PC-9 (cell line): ENCODE data around the gene GSAP. TPM values are rescaled to one million over a fixed set of nuclear protein-coding genes. Genes with fewer than 3 reads are reported as not detected.
"Not testable (repeated sequence)": the region's sequence is repeated elsewhere in the genome, so short reads cannot be mapped to it uniquely, and the experiment has no call there.

Experiments used
- BruUV-seq: library from RNA; stranded (reverse); fragments of 400-500 nt; replicated peaks from 2 replicates; lab custom pipeline; 2021; lab: Mats Ljungman, UMichigan
- CTCF ChIA-PET: fragments of 300-600 bp; sonication (Branson Sonifier 250); formaldehyde crosslinking; loops from one replicate; lab custom pipeline; 2022; ENCODE audit warnings: antibody characterized with exemption; lab: Charles Lee
- POLR2A ChIA-PET: fragments of 300-600 bp; sonication (Branson Sonifier 250); formaldehyde crosslinking; loops from one replicate; lab custom pipeline; 2022; ENCODE audit warnings: antibody characterized with exemption; ENCODE audit not compliant: unreplicated experiment; lab: Charles Lee
- DNase-seq, 2 experiments: peaks; one replicate each; pipeline versions ENCODE4 v3.0.0 to v3.0.0-alpha.2; 2015 to 2022; ENCODE audit warnings: mixed read lengths in 1 of 2
- H2AFZ ChIP-seq: fragments of 200-600 bp; sonication (generic); 2 replicates; pipeline ENCODE4 v1.8.1; 2017; ENCODE audit warnings: antibody characterized with exemption
- H3F3A ChIP-seq: fragments of 200-600 bp; sonication (generic); 2 replicates; pipeline ENCODE4 v1.8.1; 2017; ENCODE audit warnings: antibody characterized with exemption, mild to moderate bottlenecking, low read depth; ENCODE audit not compliant: insufficient read depth
- H3K27ac ChIP-seq: fragments of 200-600 bp; sonication (generic); 2 replicates; pipeline ENCODE4 v1.6.1; 2016; ENCODE audit warnings: mixed run types
- H3K27me3 ChIP-seq: fragments of 200-600 bp; sonication (generic); 2 replicates; pipeline ENCODE4 v1.6.1; 2016; ENCODE audit warnings: low read depth, mixed run types; ENCODE audit not compliant: insufficient read depth
- H3K36me3 ChIP-seq: fragments of 200-600 bp; sonication (generic); 2 replicates; pipeline ENCODE4 v1.6.1; 2016; ENCODE audit warnings: low read depth, mixed run types
- H3K4me1 ChIP-seq: fragments of 200-600 bp; sonication (generic); replicated peaks from 2 replicates; pipeline ENCODE4 v1.6.1; 2016; ENCODE audit warnings: mixed run types; ENCODE audit not compliant: insufficient read depth
- H3K4me2 ChIP-seq: fragments of 200-600 bp; sonication (generic); 2 replicates; pipeline ENCODE4 v1.6.1; 2017; ENCODE audit warnings: mixed run types
- H3K4me3 ChIP-seq: fragments of 200-600 bp; sonication (generic); 2 replicates; pipeline ENCODE4 v1.6.1; 2016; ENCODE audit warnings: mixed run types
- H3K79me2 ChIP-seq: fragments of 200-600 bp; sonication (generic); 2 replicates; pipeline ENCODE4 v1.6.1; 2017; ENCODE audit warnings: low read depth, mixed run types
- H3K9me2 ChIP-seq: fragments of 200-600 bp; sonication (generic); 2 replicates; pipeline ENCODE4 v1.8.1; 2017; ENCODE audit warnings: mild to moderate bottlenecking; ENCODE audit not compliant: insufficient read depth
- H3K9me3 ChIP-seq: fragments of 200-600 bp; sonication (generic); 2 replicates; pipeline ENCODE4 v1.8.1; 2016; ENCODE audit warnings: low read depth; ENCODE audit not compliant: insufficient read depth
- H4K20me1 ChIP-seq: fragments of 200-600 bp; sonication (generic); 2 replicates; pipeline ENCODE4 v1.8.1; 2017; ENCODE audit not compliant: insufficient read depth
- CTCF ChIP-seq: fragments of 200-600 bp; sonication (generic); conservative IDR thresholded peaks from 2 replicates; pipeline ENCODE4 v1.6.1; 2017; ENCODE audit warnings: mixed run types, antibody characterized with exemption, mild to moderate bottlenecking, moderate library complexity
- EZH2 ChIP-seq: fragments of 200-600 bp; sonication (generic); IDR thresholded peaks from 2 replicates; pipeline ENCODE4 v1.8.0; 2017; ENCODE audit warnings: antibody characterized with exemption, low read depth
- intact Hi-C: fragments of 100-400 bp; cut with micrococcal nuclease; formaldehyde crosslinking; loops from one replicate; pipeline ENCODE4 v1.10.0; 2022; ENCODE audit not compliant: unreplicated experiment
- total RNA-seq: library from RNA; stranded (reverse); gene quantifications from 2 replicates; pipeline ENCODE4 v1.2.3, GENCODE V29; 2021

GSAP gene
- total RNA-seq, 1 experiment from 2014 or later, result 15.6 TPM

- Histone ChIP-seq H3K9me2 (no peaks in the 10 kb centered on the region), H3K79me2 (no peaks in the 10 kb centered on the region), H3K4me1 (no peaks in the 10 kb centered on the region), H3K9me3 (no peaks in the 10 kb centered on the region), H2AFZ (no peak overlapping the region), H3K27ac (no peak overlapping the region), H3K36me3 (no peaks in the 10 kb centered on the region), H3K4me3 (no peak overlapping the region), H3F3A (no peaks in the 10 kb centered on the region), H3K27me3 (no peaks in the 10 kb centered on the region), H4K20me1 (no peaks in the 10 kb centered on the region), H3K4me2 (no peak overlapping the region)
- intact Hi-C loops, result no loop called here
- ChIA-PET POLR2A (no interaction called here), CTCF (no interaction called here)
- no TSS peak for BruUV-seq
- TF ChIP-seq CTCF, result no peak
- no peak for TF ChIP-seq EZH2
- DNase-seq, result no peak
These were observed 67.0 kb downstream of the GSAP start for GRCh38 chr7:77349141-77349540.

- no peaks in the 10 kb centered on the region for H3K79me2 ChIP-seq
- H3K36me3 ChIP-seq, result no peaks in the 10 kb centered on the region
- H2AFZ ChIP-seq, result no peak overlapping the region
- intact Hi-C loops, result no loop called here
- no peaks in the 10 kb centered on the region for H3K9me2 ChIP-seq
- H3K27me3 ChIP-seq, result no peaks in the 10 kb centered on the region
- BruUV-seq, result no TSS peak
- H4K20me1 ChIP-seq, result no peaks in the 10 kb centered on the region
- ChIA-PET POLR2A (interaction anchor here (0.6 to 0.7 kb wide), 3 partner anchors 78 to 279 kb away, joined by 3 to 8 read pairs (median 4); no protein-coding TSS in a partner anchor), CTCF (no interaction called here)
- H3K4me2 ChIP-seq, result no peak overlapping the region
- no peak overlapping the region for H3K4me3 ChIP-seq
- no peaks in the 10 kb centered on the region for H3F3A ChIP-seq
- TF ChIP-seq EZH2, result no peak
- TF ChIP-seq CTCF, result no peak
- no peaks in the 10 kb centered on the region for H3K9me3 ChIP-seq
- H3K27ac ChIP-seq, result no peak overlapping the region
- H3K4me1 ChIP-seq, result no peaks in the 10 kb centered on the region
- no peak for DNase-seq
These were observed 67.8 kb downstream of the GSAP start for GRCh38 chr7:77348371-77348813.

- TF ChIP-seq CTCF (no peak), EZH2 (no peak)
- no peaks in the 10 kb centered on the region for H3K4me1 ChIP-seq
- no peaks in the 10 kb centered on the region for H3K9me3 ChIP-seq
- H3K9me2 ChIP-seq, result no peaks in the 10 kb centered on the region
- H3K4me3 ChIP-seq, result no peak overlapping the region
- no peaks in the 10 kb centered on the region for H3K79me2 ChIP-seq
- H3K36me3 ChIP-seq, result no peaks in the 10 kb centered on the region
- ChIA-PET POLR2A (no interaction called here), CTCF (no interaction called here)
- H3F3A ChIP-seq, result no peaks in the 10 kb centered on the region
- no peak overlapping the region for H2AFZ ChIP-seq
- H4K20me1 ChIP-seq, result no peaks in the 10 kb centered on the region
- no TSS peak for BruUV-seq
- H3K27me3 ChIP-seq, result no peaks in the 10 kb centered on the region
- H3K27ac ChIP-seq, result no peak overlapping the region
- intact Hi-C loops, result no loop called here
- no peak overlapping the region for H3K4me2 ChIP-seq
- no peak for DNase-seq
These were observed 69.7 kb downstream of the GSAP start for GRCh38 chr7:77346441-77346840.

GRCh38 chr7:77345426-77345825 is 70.7 kb downstream of the GSAP start:
- H3K4me1 ChIP-seq, H3K79me2 ChIP-seq, H2AFZ ChIP-seq, H3K27ac ChIP-seq, H3F3A ChIP-seq, BruUV-seq, H3K9me2 ChIP-seq, H4K20me1 ChIP-seq, H3K4me2 ChIP-seq, CTCF ChIA-PET, POLR2A ChIA-PET, H3K36me3 ChIP-seq, H3K4me3 ChIP-seq, intact Hi-C loops, H3K9me3 ChIP-seq, DNase-seq, H3K27me3 ChIP-seq: not testable (repeated sequence)
